Neural progenitor cell (in vitro differentiated cells): ENCODE results near the gene CCNI2. TPM values are rescaled to one million over a fixed set of nuclear protein-coding genes. Genes with fewer than 3 reads are reported as not detected.

ENCODE experiments used
- DNase-seq: peaks from one replicate; pipeline ENCODE4 v3.0.0-alpha.2; 2016; ENCODE audit warnings: low spot score
- H2AFZ ChIP-seq: fragments of 200-600 bp; sonication (generic); replicated peaks from 2 replicates; pipeline ENCODE4 v1.6.1; 2016; ENCODE audit warnings: antibody characterized with exemption
- H3F3A ChIP-seq: fragments of 200-600 bp; sonication (generic); 2 replicates; pipeline ENCODE4 v1.6.1; 2016; ENCODE audit warnings: antibody characterized with exemption, low read depth
- H3K27ac ChIP-seq: fragments of 200-600 bp; sonication (generic); 2 replicates; pipeline ENCODE4 v1.5.1; 2016; ENCODE audit warnings: mild to moderate bottlenecking
- H3K27me3 ChIP-seq: fragments of 200-600 bp; sonication (generic); 2 replicates; pipeline ENCODE4 v1.6.1; 2016; ENCODE audit warnings: mild to moderate bottlenecking, moderate library complexity
- H3K36me3 ChIP-seq: fragments of 200-600 bp; sonication (generic); 2 replicates; pipeline ENCODE4 v1.5.1; 2016
- H3K4me1 ChIP-seq: fragments of 200-600 bp; sonication (generic); 2 replicates; pipeline ENCODE4 v1.6.1; 2016; ENCODE audit warnings: mixed run types
- H3K4me2 ChIP-seq: fragments of 200-600 bp; sonication (generic); 2 replicates; pipeline ENCODE4 v1.6.1; 2016
- H3K4me3 ChIP-seq: fragments of 200-600 bp; sonication (generic); 2 replicates; pipeline ENCODE4 v1.5.1; 2016
- H3K79me2 ChIP-seq: fragments of 200-600 bp; sonication (generic); 2 replicates; pipeline ENCODE4 v1.6.1; 2016; ENCODE audit warnings: low read depth
- H3K9ac ChIP-seq: fragments of 200-600 bp; sonication (generic); 2 replicates; pipeline ENCODE4 v1.6.1; 2016
- H3K9me3 ChIP-seq: fragments of 200-600 bp; sonication (generic); 2 replicates; pipeline ENCODE4 v1.5.1; 2016; ENCODE audit warnings: low read depth
- H4K20me1 ChIP-seq: fragments of 200-600 bp; sonication (generic); 2 replicates; pipeline ENCODE4 v1.6.1; 2016; ENCODE audit warnings: low read depth
- H3K27ac Mint-ChIP-seq: 3 replicates; pipeline ENCODE4 v1.8.0; 2021; ENCODE audit warnings: mixed read lengths
- H3K27me3 Mint-ChIP-seq: 2 replicates; pipeline ENCODE4 v1.8.0; 2022; ENCODE audit warnings: low read depth, mild to moderate bottlenecking, inconsistent platforms, moderate library complexity, mixed read lengths; ENCODE audit not compliant: insufficient read depth
- H3K36me3 Mint-ChIP-seq: 3 replicates; pipeline ENCODE4 v1.8.0; 2021; ENCODE audit warnings: mixed read lengths
- H3K4me1 Mint-ChIP-seq: 3 replicates; pipeline ENCODE4 v1.8.0; 2021; ENCODE audit warnings: mixed read lengths
- H3K4me3 Mint-ChIP-seq: 3 replicates; pipeline ENCODE4 v1.8.0; 2021; ENCODE audit warnings: mild to moderate bottlenecking, moderate library complexity, mixed read lengths
- H3K9me3 Mint-ChIP-seq: 3 replicates; pipeline ENCODE4 v1.8.0; 2020; ENCODE audit warnings: mixed read lengths
- CTCF ChIP-seq: fragments of 200-600 bp; sonication (generic); IDR thresholded peaks from 2 replicates; pipeline ENCODE4 v1.5.1; 2017; ENCODE audit warnings: antibody characterized with exemption, mild to moderate bottlenecking
- EZH2 ChIP-seq: fragments of 200-600 bp; sonication (generic); IDR thresholded peaks from 2 replicates; pipeline ENCODE4 v1.6.1; 2017; ENCODE audit warnings: antibody characterized with exemption, mild to moderate bottlenecking, moderate library complexity
- EZH2phosphoT487 ChIP-seq: fragments of 200-600 bp; sonication (generic); IDR thresholded peaks from 2 replicates; pipeline ENCODE4 v1.6.1; 2017; ENCODE audit warnings: antibody characterized with exemption
- total RNA-seq: library from RNA; depleted of rRNA; stranded (reverse); fragments of >200 nt; gene quantifications from 2 replicates; pipeline ENCODE4 v1.2.3, GENCODE V29; 2015; ENCODE audit warnings: low replicate concordance

The CCNI2 gene
- total RNA-seq, 1 donor from 2014 or later, result not detected

- Histone ChIP-seq H3F3A (peaks cover 11% of the 10 kb centered on the region), H4K20me1 (no peaks in the 10 kb centered on the region), H3K4me1 (no peaks in the 10 kb centered on the region), H3K36me3 (no peaks in the 10 kb centered on the region), H3K27ac (no peak overlapping the region), H3K9ac (no peak overlapping the region), H3K4me2 (no peak overlapping the region), H3K4me3 (no peak overlapping the region), H3K9me3 (no peaks in the 10 kb centered on the region), H3K79me2 (no peaks in the 10 kb centered on the region), H2AFZ (no peak overlapping the region), H3K27me3 (peaks cover 60% of the 10 kb centered on the region)
- Mint-ChIP-seq H3K27ac (no peak overlapping the region), H3K4me1 (peaks cover 13% of the 10 kb centered on the region), H3K27me3 (peaks cover 28% of the 10 kb centered on the region), H3K4me3 (no peak overlapping the region), H3K9me3 (peaks cover 3% of the 10 kb centered on the region), H3K36me3 (peaks cover 2% of the 10 kb centered on the region)
- no peak for TF ChIP-seq EZH2phosphoT487
- TF ChIP-seq EZH2, result no peak
- TF ChIP-seq CTCF, result no peak
- no peak for DNase-seq
These were observed 5.1 kb upstream of the CCNI2 start for GRCh38 chr5:132742158-132742557.

- Histone ChIP-seq H4K20me1 (no peaks in the 10 kb centered on the region), H3K27me3 (peaks cover 65% of the 10 kb centered on the region), H3K4me2 (no peak overlapping the region), H3K4me1 (no peaks in the 10 kb centered on the region), H3K27ac (no peak overlapping the region), H3K36me3 (no peaks in the 10 kb centered on the region), H2AFZ (no peak overlapping the region), H3K4me3 (no peak overlapping the region), H3F3A (peaks cover 12% of the 10 kb centered on the region), H3K79me2 (no peaks in the 10 kb centered on the region), H3K9me3 (no peaks in the 10 kb centered on the region), H3K9ac (no peak overlapping the region)
- H3K27ac Mint-ChIP-seq, result no peak overlapping the region
- TF ChIP-seq EZH2 (no peak), CTCF (no peak), EZH2phosphoT487 (no peak)
- peaks cover 3% of the 10 kb centered on the region for H3K9me3 Mint-ChIP-seq
- H3K4me1 Mint-ChIP-seq, result peaks cover 10% of the 10 kb centered on the region
- peaks cover 2% of the 10 kb centered on the region for H3K36me3 Mint-ChIP-seq
- no peak for DNase-seq
- H3K27me3 Mint-ChIP-seq, result peaks cover 26% of the 10 kb centered on the region
- H3K4me3 Mint-ChIP-seq, result no peak overlapping the region
These were observed 4.6 kb upstream of the CCNI2 start for GRCh38 chr5:132742626-132743025.

- peaks cover 2% of the 10 kb centered on the region for H3K36me3 Mint-ChIP-seq
- no peaks in the 10 kb centered on the region for H3K4me1 ChIP-seq
- no peak overlapping the region for H3K4me3 Mint-ChIP-seq
- H3F3A ChIP-seq, result peaks cover 17% of the 10 kb centered on the region
- no peaks in the 10 kb centered on the region for H3K79me2 ChIP-seq
- DNase-seq, result no peak
- H4K20me1 ChIP-seq, result no peaks in the 10 kb centered on the region
- no peaks in the 10 kb centered on the region for H3K9me3 ChIP-seq
- no peak overlapping the region for H3K27ac ChIP-seq
- H3K27ac Mint-ChIP-seq, result no peak overlapping the region
- TF ChIP-seq EZH2phosphoT487, result no peak
- no peak for TF ChIP-seq CTCF
- TF ChIP-seq EZH2, result no peak
- H2AFZ ChIP-seq, result no peak overlapping the region
- H3K27me3 Mint-ChIP-seq, result peaks cover 37% of the 10 kb centered on the region
- peaks cover 2% of the 10 kb centered on the region for H3K4me1 Mint-ChIP-seq
- H3K9ac ChIP-seq, result no peak overlapping the region
- H3K9me3 Mint-ChIP-seq, result peaks cover 6% of the 10 kb centered on the region
- H3K4me3 ChIP-seq, result no peak overlapping the region
- H3K4me2 ChIP-seq, result no peak overlapping the region
- peaks cover 78% of the 10 kb centered on the region for H3K27me3 ChIP-seq
- H3K36me3 ChIP-seq, result no peaks in the 10 kb centered on the region
These were observed 2.6 kb upstream of the CCNI2 start for GRCh38 chr5:132744659-132745058.
